Measurements from ENCODE around the gene F2RL3. TPM values are rescaled to one million over a fixed set of nuclear protein-coding genes. Genes with fewer than 3 reads are reported as not detected.

The F2RL3 gene
- polyA plus RNA-seq (ENCODE audit: insufficient read depth in 1 of 5, insufficient read length in 5 of 5, low replicate concordance in 1 of 5): 1 to 10 TPM in 4 of 5 donors, under 1 TPM in 1; 0.61 to 1.5 (median 1.3) TPM
- long read RNA-seq, donor 1, partial matches to known transcripts: 0 of 1 reads
- long read RNA-seq, donor 1, other reads (novel, unspliced or antisense): 0 of 1 reads
- long read RNA-seq, donor 2: 0 reads
- long read RNA-seq, donor 3, partial matches to known transcripts: 0 of 2 reads
- long read RNA-seq, donor 3, other reads (novel, unspliced or antisense): 0 of 2 reads
- long read RNA-seq, donor 4, partial matches to known transcripts: 0 of 1 reads
- long read RNA-seq, donor 4, other reads (novel, unspliced or antisense): 0 of 1 reads
- long read RNA-seq, donor 5: 0 reads
- long read RNA-seq, donor 6, partial matches to known transcripts: 0 of 2 reads
- long read RNA-seq, donor 6, other reads (novel, unspliced or antisense): 0 of 2 reads
- long read RNA-seq, donor 7: 0 reads
- long read RNA-seq, donor 8, partial matches to known transcripts: 0 of 1 reads
- long read RNA-seq, donor 8, other reads (novel, unspliced or antisense): 0 of 1 reads

- DNase-seq: peak; percentile 30 to 40
Measured at GRCh38 chr19:16888629-16889365, at the start of gene F2RL3. TSS of gene F2RL3 (plus strand) at chr19:16888999. CDS start at chr19:16889190, 191 bp downstream.

GRCh38 chr19:16841391-16841926, 47.3 kb upstream of the F2RL3 start:
- no peak for DNase-seq

GRCh38 chr19:16846901-16847300, 41.9 kb upstream of the F2RL3 start:
- DNase-seq: no peak

DNA sequence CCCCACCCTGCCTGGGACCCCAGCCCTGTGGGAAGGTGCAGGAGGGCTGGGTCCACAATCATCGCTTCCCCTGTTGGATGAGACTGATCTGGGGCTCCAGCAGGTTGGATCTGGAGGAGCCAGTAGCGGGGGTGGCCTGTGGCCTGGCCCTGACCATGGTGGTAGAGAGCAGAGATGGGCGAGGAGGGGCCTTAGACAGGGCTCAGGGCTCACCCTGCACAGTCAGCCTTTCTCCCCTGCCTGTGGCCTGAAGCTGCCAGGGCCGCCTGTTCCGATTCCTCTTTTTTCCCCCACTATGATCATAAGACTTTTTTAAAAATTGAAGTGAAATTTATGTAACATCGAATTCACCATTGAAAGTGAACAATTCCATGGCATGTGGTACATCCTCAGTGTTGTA, 41.4 kb upstream of the F2RL3 start:
- DNase-seq: no peak

DNA sequence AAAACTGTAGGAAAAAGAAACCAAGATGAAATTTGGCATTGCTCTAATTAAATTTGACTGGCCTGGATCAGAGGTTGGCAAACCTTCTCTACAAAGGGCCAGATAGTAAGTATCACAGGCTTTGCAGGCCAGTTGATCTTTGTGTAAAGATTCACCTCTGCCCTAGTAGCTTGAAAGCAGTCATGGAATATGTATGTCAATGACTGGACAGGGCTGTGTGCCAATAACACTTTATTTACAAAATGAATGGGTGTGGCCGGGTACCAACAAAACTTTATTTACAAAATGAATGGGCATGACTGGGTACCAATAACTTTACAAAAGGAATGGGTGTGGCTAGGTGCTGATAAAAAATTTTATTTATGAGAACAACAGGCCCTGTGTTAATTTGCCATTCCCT, 39.6 kb upstream of the F2RL3 start:
- DNase-seq: no peak

DNA sequence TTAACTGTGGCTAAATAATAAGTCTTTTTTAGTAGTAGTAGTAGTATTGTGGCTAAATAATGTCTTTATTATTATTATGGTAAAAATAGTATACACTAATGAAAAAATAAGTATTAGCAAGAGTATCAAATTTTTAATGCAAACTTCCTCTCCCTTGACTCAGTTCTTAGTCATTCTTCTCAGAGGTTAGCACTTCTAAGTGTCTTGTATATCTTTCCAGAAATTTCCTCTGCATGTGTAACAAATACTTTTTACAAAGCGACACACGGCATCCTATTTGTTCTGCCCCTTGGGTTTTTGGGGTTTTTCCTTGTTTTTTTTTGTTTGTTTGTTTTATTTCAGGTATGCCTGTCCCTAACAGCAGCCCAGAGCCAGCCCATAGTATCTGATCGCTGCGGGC, 38.7 kb upstream of the F2RL3 start:
- DNase-seq: no peak

GRCh38 chr19:16851031-16851712, 37.6 kb upstream of the F2RL3 start:
- no peak for DNase-seq

- no peak for DNase-seq
Measured at GRCh38 chr19:16853066-16853465, 35.7 kb upstream of the F2RL3 start.

DNA sequence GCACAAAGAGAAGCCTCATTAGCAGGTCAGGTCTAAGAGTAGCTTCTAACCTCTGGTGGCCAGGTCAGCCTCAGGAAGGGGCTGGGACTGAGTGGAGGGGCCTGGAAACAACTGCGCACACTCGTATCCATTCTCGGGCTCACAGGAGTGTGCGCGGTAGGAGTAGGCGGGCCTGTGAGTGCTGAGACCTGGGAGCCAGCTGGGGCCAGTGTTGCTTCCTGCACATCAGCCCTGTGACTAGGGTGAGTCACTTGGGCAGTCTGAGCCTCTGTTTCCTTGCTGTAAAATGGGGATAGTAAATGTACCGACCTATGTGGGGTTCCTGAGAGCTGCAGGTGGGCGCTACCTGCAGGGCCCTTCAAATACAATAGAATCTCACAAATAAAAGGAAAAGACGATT, 32.7 kb upstream of the F2RL3 start:
- DNase-seq: no peak

GRCh38 chr19:16859626-16860025, 29.2 kb upstream of the F2RL3 start:
- DNase-seq: no peak

GRCh38 chr19:16860118-16860517, 28.7 kb upstream of the F2RL3 start:
- DNase-seq: no peak

- no peak for DNase-seq
Measured at GRCh38 chr19:16861011-16861410, 27.8 kb upstream of the F2RL3 start.

DNA sequence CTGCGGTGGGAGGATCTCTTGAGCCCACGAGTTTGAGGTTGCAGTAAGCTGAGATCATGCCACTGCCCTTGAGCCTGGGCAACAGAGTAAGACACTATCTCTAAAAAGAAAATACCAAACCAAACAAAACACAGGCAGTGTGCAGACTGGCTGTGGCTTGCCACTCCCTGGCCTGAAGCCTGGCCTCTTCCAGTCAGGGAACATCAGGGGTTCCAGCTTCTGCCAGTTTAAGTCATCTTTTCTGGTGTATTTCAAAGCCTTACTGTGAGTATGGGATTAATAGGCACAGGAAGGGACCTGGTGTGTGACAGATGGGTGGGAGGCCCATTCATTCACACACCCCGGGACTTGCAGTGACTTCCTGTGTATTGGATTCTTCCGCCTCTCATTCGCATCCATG, 27.0 kb upstream of the F2RL3 start:
- DNase-seq: no peak

GRCh38 chr19:16862826-16863415, 25.9 kb upstream of the F2RL3 start:
- DNase-seq: no peak

- no peak for DNase-seq
Measured at GRCh38 chr19:16867211-16867610, 21.6 kb upstream of the F2RL3 start.

DNA sequence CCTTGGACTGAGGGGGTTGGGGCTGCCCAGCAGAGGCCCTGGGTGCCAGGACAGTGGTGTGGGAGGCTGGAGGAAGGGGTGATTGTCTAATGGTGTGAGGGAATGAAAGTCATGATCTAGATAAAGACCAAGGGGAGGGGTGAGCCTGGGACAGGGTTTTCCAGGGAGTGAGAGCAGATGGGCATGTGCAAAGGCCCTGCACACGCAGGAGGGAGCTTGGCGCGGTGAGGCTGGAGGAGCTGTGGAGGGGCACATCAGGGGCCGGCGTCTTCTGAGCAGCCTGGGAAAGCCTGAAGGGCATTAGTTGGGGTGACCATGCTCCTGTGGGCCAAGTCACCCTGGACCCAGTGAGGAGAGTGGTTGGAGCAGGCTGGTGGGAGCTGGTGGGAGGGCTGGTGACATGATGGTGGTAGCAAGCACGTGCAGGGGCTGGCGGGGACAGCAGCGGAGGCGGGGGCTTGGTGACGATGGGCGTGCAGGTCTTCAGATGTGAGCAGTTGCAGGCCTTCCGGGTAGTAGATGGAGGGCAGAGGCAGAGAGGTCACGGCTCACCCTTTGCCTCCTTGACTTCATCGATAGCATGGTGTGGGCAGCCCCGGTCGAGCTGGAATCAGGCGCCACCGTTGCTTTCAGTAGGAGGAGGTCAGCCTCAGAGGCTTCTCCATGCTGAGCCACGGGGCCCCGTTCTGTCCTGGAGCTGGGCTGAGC, 20.2 kb upstream of the F2RL3 start:
- DNase-seq: no peak

DNA sequence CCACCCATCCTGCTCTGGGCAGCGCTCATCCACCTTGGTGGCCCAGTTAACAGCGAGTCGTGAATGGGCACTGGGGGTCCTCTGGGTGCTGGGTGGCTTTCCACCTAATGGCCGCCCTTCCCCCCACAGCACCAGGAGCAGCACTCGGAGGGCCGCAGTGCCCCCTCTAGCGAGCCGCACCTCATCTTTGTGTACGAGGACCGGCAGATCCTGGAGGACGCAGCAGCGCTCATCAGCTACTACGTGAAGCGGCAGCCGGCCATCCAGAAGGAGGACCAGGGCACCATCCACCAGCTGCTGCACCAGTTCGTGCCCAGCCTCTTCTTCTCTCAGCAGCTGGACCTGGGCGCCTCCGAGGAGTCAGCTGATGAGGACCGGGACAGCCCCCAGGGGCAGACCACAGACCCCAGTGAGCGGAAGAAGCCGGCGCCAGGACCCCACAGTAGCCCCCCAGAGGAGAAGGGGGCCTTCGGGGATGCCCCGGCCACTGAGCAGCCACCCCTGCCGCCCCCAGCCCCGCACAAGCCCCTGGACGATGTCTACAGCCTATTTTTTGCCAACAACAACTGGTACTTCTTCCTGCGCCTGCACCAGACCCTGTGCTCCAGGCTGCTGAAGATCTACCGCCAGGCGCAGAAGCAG, 19.3 kb upstream of the F2RL3 start:
- DNase-seq: no peak

DNA sequence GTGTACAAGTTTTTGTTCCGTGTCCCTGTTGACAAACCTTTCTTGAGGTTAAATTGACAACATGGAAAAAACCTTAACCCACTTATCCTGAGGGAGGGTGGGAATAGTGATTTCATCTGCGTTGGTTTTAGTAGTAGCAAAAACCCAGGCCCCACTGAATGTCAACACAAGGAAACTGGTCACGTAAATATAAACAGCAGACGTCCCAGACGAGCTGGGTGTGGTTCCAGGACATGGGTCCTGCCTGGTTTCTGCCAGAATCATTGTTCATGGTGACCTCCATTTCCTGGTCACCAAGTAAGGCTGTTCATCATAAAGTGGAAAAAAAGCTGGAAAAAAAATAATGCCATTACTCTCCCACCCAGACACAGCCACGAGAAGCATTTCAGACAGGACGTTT, 16.9 kb upstream of the F2RL3 start:
- no peak for DNase-seq

- no peak for DNase-seq
Measured at GRCh38 chr19:16872728-16873127, 16.1 kb upstream of the F2RL3 start.

DNA sequence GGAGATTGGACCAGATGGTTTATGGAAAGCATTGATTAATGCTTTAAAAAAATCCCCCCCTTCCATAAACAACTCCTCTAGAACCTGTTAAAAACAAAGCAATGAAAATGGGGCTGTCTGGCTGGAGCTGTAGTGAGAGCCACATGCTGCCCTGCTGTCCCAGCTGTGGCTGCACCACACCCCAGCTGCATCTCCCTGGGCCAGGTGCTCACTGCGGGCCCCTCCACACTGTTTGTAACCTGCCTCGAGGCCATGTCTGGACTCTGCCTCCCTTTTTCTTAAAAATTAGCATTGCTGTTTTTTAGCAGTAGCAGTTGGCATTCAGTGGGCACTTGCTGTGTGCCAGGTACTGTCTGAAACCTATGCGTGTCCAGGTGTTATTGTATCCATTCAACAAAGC, 15.2 kb upstream of the F2RL3 start:
- DNase-seq: no peak
